D721Med (cell line): ENCODE results near the gene MRPS11.

Source experiments
- DNase-seq: peaks from one replicate; pipeline ENCODE4 v3.0.0; 2011; ENCODE audit warnings: low spot score; ENCODE audit not compliant: insufficient read length
- FAIRE-seq: peaks from 2 replicates; lab custom pipeline; 2011; peaks lifted over from hg19 to GRCh38; lab: Jason Lieb, UNC
- TF ChIP-seq, protein P1 (sequence below): IDR thresholded peaks from 2 replicates; pipeline ENCODE4 v1.5.1; 2012; ENCODE audit warnings: mild to moderate bottlenecking, control low read depth; ENCODE audit not compliant: insufficient read depth; ENCODE audit errors: missing control alignments

Gene MRPS11

GRCh38 chr15:88447741-88448140 is 19.8 kb upstream of the MRPS11 start:
- TF ChIP-seq, protein P1, sequence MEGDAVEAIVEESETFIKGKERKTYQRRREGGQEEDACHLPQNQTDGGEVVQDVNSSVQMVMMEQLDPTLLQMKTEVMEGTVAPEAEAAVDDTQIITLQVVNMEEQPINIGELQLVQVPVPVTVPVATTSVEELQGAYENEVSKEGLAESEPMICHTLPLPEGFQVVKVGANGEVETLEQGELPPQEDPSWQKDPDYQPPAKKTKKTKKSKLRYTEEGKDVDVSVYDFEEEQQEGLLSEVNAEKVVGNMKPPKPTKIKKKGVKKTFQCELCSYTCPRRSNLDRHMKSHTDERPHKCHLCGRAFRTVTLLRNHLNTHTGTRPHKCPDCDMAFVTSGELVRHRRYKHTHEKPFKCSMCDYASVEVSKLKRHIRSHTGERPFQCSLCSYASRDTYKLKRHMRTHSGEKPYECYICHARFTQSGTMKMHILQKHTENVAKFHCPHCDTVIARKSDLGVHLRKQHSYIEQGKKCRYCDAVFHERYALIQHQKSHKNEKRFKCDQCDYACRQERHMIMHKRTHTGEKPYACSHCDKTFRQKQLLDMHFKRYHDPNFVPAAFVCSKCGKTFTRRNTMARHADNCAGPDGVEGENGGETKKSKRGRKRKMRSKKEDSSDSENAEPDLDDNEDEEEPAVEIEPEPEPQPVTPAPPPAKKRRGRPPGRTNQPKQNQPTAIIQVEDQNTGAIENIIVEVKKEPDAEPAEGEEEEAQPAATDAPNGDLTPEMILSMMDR: no peak
- DNase-seq (no peak), FAIRE-seq (no peak)

- TF ChIP-seq, protein P1: no peak
- FAIRE-seq: peak; percentile 90
- DNase-seq: peak; percentile 62
Observed at GRCh38 chr15:88448991-88449461, 18.5 kb upstream of the MRPS11 start.

DNA sequence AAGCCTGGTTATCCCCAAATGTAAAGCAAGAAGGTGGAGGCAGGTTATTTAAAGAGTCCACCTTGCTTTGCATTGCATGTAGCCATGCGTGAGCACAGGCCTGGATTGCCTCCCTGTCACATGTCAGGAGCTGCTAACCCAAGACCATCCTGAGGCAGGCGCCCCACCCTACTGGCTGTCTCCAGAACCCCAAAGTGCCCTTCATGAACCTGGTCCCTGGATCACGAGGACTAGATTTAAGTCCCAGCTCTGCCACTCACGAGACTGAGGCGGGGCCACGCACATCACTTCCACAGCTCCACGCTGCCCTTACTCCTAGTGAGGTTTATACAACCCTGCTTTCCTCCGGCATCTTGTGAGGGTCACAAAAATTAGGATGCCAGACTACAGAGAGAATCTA is 17.9 kb upstream of the MRPS11 start:
- no peak for DNase-seq
- TF ChIP-seq, protein P1: no peak
- no peak for FAIRE-seq

GRCh38 chr15:88450125-88450798 is 17.2 kb upstream of the MRPS11 start:
- peak; percentile 21 for FAIRE-seq

DNA sequence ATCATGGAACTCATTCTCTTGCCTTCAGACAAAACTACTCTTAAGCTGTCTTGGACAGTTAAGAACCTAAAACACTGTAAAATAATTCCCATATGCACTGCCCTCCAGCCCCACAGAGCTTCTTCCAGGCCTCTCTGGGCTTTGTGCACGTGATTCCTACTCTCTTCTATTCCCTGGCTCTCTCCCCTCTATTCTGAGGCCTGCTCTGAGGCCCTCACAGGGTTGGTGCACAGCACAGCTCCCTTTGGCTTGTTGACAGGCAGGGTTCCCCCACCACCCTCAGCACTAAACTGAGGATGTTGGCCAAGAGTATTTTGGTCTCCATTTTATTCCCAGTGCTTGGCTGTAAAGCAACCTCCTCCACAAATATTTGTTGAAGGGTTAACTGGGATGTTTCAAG is 13.9 kb upstream of the MRPS11 start:
- TF ChIP-seq, protein P1: no peak
- no peak for DNase-seq
- FAIRE-seq: no peak

More at GRCh38 chr15:88450125-88450798, 17.2 kb upstream of the MRPS11 start:
- DNase-seq: peak; percentile 47
- TF ChIP-seq, protein P1: peak; percentile 90

DNA sequence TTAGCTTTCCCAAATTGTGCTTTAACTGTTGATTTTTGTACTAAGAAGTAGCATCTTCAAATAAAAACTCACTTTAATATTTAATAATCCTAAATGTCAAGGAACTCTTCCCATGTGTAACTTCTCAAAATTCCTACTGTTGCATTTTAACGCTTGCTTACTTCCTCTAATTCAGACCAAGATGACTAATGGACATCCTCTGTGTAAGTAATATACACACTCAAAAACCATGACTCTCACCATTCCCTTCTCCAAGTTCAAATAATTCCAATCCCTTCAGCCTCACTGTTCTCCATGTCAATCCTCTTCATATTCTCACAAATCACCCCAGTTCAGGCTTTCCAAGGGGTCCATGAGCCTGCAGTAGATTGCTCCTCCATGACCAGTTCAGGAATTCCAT is 13.3 kb upstream of the MRPS11 start:
- DNase-seq (no peak), FAIRE-seq (no peak)
- TF ChIP-seq, protein P1: no peak
